Activated CD4-positive, alpha-beta T cell treated with anti-CD3 and anti-CD28 coated beads for 24 hours (primary cell): ENCODE data around the gene MFAP3L.

ENCODE experiments used
- DNase-seq, 2 donors: peaks; one replicate each; pipeline ENCODE4 v3.0.0-alpha.2; 2020; ENCODE audit warnings: low read depth in 2 of 2

Gene MFAP3L

DNA sequence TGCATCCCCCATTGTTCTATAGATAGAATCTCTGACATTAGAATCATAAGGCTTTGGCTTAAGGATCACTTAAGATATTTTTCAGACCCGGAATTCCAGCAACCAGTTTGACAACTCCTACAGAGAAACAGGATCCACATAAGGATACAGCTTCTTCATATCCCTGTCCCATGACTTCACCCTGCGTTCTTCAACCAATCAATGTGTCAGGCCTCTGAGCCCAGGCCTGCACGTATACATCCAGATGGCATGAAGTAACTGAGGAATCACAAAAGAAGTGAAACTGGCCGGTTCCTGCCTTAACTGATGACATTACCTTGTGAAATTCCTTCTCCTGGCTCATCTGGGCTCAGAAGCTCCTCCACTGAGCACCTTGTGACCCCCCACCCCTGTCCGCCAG is 85.1 kb downstream of the MFAP3L start:
- DNase-seq, result no peak

- DNase-seq, result no peak
Observed at GRCh38 chr4:169940460-169940859, 85.7 kb downstream of the MFAP3L start.
